Measurements from ENCODE around the gene QRICH2. TPM values are rescaled to one million over a fixed set of nuclear protein-coding genes. Genes with fewer than 3 reads are reported as not detected.

The QRICH2 gene
- total RNA-seq, 3 donors from 2014 or later (not counting 1 experiment from before 2014, with no cell fraction given) = 2.3 to 3.1 (median 2.9) TPM

DNA sequence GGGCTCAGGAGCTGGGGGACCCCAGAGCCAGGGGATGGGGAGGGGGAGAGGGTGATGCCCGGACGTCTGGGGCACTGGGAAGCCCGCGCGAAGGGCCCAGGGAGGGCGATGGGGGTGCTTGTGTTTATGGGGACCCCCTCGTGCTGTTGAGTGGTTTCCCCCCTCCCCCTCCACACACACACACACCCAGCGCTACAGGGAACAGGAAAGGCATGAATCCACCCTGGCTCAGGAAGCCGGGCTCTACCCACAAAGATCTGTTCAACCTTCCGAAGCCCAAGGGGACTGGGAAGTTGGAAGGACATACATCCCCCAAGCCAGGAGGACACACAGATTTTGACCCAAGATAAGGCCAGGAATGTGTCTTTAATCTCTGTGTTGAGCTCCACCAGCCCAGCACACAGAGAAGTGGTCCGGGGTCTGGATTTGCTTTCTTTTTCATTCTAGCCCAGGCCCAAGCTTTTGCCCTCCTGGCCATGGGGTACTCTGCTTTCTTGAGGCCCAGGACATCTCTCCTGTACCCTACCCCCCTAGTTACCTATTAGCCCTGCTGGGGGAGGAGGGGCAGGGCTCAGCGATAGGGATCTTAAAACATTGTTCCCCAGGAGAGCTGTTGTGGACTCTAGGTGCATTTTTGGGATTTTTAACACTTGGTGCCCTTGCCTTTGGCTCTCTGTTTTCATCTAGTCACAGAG is 41.7 kb downstream of the QRICH2 start:
- Mint-ChIP-seq H3K4me1 (peaks cover 61 to 70% of the 10 kb centered on the region in 2 donors), H3K9me3 (no peaks in the 10 kb centered on the region), H3K36me3 (no peaks in the 10 kb centered on the region), H3K27me3 (ENCODE audit: low read depth in 2 of 2) (no peaks in the 10 kb centered on the region), H3K27ac (peak overlapping the region; percentile 99), H3K4me3 (peak overlapping the region; percentile 94)
- Histone ChIP-seq H3K9me3 (ENCODE audit: control insufficient read depth, insufficient read depth, low read length) (no peaks in the 10 kb centered on the region), H3K4me1 (ENCODE audit: control insufficient read depth, insufficient read depth, low read length) (peaks cover 84% of the 10 kb centered on the region), H3K4me3 (ENCODE audit: low read length) (peak overlapping the region; percentile 61), H3K36me3 (ENCODE audit: control insufficient read depth, insufficient read depth, low read length) (peaks cover 13% of the 10 kb centered on the region), H3K27ac (ENCODE audit: low read length) (peak overlapping the region; percentile 77), H3K27me3 (ENCODE audit: control insufficient read depth, insufficient read depth, low read length) (no peaks in the 10 kb centered on the region)
- ATAC-seq (no peak), DNase-seq (peak in 1 of 2 donors; percentile 60)
- WGBS (ENCODE audit: insufficient coverage) = 3% methylated on average over 10 of the region's 12 CpGs
- intact Hi-C loops (cut with micrococcal nuclease) = loop anchor here (5.0 to 10.0 kb wide), 5 partner anchors 124 to 1618 kb away; partner anchors contain the start of genes FOXJ1, MFSD11, SRSF2 and UNK
- TF ChIP-seq, protein P1, sequence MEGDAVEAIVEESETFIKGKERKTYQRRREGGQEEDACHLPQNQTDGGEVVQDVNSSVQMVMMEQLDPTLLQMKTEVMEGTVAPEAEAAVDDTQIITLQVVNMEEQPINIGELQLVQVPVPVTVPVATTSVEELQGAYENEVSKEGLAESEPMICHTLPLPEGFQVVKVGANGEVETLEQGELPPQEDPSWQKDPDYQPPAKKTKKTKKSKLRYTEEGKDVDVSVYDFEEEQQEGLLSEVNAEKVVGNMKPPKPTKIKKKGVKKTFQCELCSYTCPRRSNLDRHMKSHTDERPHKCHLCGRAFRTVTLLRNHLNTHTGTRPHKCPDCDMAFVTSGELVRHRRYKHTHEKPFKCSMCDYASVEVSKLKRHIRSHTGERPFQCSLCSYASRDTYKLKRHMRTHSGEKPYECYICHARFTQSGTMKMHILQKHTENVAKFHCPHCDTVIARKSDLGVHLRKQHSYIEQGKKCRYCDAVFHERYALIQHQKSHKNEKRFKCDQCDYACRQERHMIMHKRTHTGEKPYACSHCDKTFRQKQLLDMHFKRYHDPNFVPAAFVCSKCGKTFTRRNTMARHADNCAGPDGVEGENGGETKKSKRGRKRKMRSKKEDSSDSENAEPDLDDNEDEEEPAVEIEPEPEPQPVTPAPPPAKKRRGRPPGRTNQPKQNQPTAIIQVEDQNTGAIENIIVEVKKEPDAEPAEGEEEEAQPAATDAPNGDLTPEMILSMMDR (IDR thresholded peaks at IDR 0.05) = no peak

DNA sequence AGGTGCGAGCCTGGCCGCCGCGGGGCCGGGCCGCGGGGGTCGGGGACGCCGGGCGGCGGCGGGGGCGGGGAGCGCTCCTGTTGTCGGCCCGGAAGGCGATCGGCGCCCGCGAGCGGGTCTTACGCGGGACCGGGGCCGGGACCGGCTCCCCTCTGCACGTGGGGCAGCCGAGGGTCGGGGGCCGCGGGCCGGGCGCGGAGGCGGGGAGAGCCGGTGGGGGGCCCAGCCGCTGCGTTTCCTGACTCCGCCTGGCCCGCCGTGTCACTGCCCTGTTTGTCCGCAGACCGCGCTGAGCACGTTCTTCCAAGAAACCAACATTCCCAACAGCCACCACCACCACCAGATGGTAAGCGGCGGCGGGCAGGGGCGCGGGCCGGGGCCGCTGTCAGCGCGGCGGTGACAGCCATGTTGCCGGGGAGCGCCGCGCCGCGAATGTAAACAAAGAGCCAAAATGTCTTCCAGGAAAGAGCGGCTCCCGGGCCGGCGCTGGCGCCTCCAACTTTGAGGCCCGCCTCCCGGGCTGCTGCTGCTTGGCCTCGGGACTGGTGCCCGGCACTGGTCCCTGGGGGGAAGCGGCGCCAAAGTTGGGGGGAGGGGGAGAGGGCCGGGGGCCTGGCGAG is 42.3 kb downstream of the QRICH2 start:
- WGBS (ENCODE audit: insufficient coverage) = under 1% methylated on average over 76 of the region's 76 CpGs
- H3K36me3 ChIP-seq (ENCODE audit: control insufficient read depth, insufficient read depth, low read length) = peaks cover 11% of the 10 kb centered on the region
- H3K4me1 ChIP-seq (ENCODE audit: control insufficient read depth, insufficient read depth, low read length) = peaks cover 80% of the 10 kb centered on the region
- H3K27me3 ChIP-seq (ENCODE audit: control insufficient read depth, insufficient read depth, low read length) = no peaks in the 10 kb centered on the region
- Mint-ChIP-seq H3K9me3 (no peaks in the 10 kb centered on the region), H3K27me3 (ENCODE audit: low read depth in 2 of 2) (no peaks in the 10 kb centered on the region), H3K36me3 (no peaks in the 10 kb centered on the region), H3K4me1 (peaks cover 60 to 63% of the 10 kb centered on the region in 2 donors), H3K27ac (peak overlapping the region; percentile 99), H3K4me3 (peak overlapping the region; percentile 94)
- peak overlapping the region; percentile 61 for H3K4me3 ChIP-seq (ENCODE audit: low read length)
- peak overlapping the region; percentile 77 for H3K27ac ChIP-seq (ENCODE audit: low read length)
- no peaks in the 10 kb centered on the region for H3K9me3 ChIP-seq (ENCODE audit: control insufficient read depth, insufficient read depth, low read length)
- DNase-seq (peak; percentile 62 to 80), ATAC-seq (no peak)
- intact Hi-C loops (cut with micrococcal nuclease) = loop anchor here (5.0 to 10.0 kb wide), 5 partner anchors 123 to 1619 kb away; partner anchors contain the start of genes FOXJ1, MFSD11, SRSF2 and UNK
- TF ChIP-seq, protein P1 (IDR thresholded peaks at IDR 0.05) = no peak

GRCh38 chr17:76264755-76265623 is 43.1 kb downstream of the QRICH2 start, which contains the start of gene UBALD2:
Gene UBALD2 (plus strand): TSS chr17:76265348. CDS start chr17:76265506, 158 bp downstream.
- H3K9me3 ChIP-seq (ENCODE audit: control insufficient read depth, insufficient read depth, low read length) = no peaks in the 10 kb centered on the region
- peak within 1 kb of the TSS; percentile 61 for H3K4me3 ChIP-seq (ENCODE audit: low read length)
- Mint-ChIP-seq H3K36me3 (no peaks in the 10 kb centered on the region), H3K4me1 (peaks cover 60% of the 10 kb centered on the region in 2 donors), H3K4me3 (peak within 1 kb of the TSS; percentile 94), H3K27me3 (ENCODE audit: low read depth in 2 of 2) (no peaks in the 10 kb centered on the region), H3K9me3 (no peaks in the 10 kb centered on the region), H3K27ac (peak within 1 kb of the TSS; percentile 99)
- peak; percentile 72 to 92 (median 82) for ATAC-seq
- DNase-seq = peak; percentile 98 to 99
- peak within 1 kb of the TSS; percentile 77 for H3K27ac ChIP-seq (ENCODE audit: low read length)
- TF ChIP-seq, protein P1 (IDR thresholded peaks at IDR 0.05) = no peak
- under 1% methylated on average over 94 of the region's 94 CpGs for WGBS (ENCODE audit: insufficient coverage)
- H3K4me1 ChIP-seq (ENCODE audit: control insufficient read depth, insufficient read depth, low read length) = peaks cover 74% of the 10 kb centered on the region
- intact Hi-C loops (cut with micrococcal nuclease) = loop anchor here (1.0 to 10.0 kb wide), 8 partner anchors 7 to 1620 kb away; partner anchors contain the start of genes FOXJ1, MFSD11, SRSF2 and UNK
- peaks cover 9% of the 10 kb centered on the region for H3K36me3 ChIP-seq (ENCODE audit: control insufficient read depth, insufficient read depth, low read length)
- H3K27me3 ChIP-seq (ENCODE audit: control insufficient read depth, insufficient read depth, low read length) = no peaks in the 10 kb centered on the region

Measured in natural killer cell (primary cell).